Panc1 (cell line): ENCODE results near the gene MTRF1L. TPM values are rescaled to one million over a fixed set of nuclear protein-coding genes. Genes with fewer than 3 reads are reported as not detected.

Source experiments
- ATAC-seq: fragments of 200-7000 bp; cut with Tn5 transposase; 2 replicates; pipeline ENCODE4 v1.9.1; 2020; ENCODE audit warnings: mild to moderate bottlenecking, moderate library complexity
- BruUV-seq: library from RNA; stranded (reverse); fragments of 400-500 nt; replicated peaks from 2 replicates; lab custom pipeline; 2021; lab: Mats Ljungman, UMichigan
- CTCF ChIA-PET: fragments of 300-600 bp; sonication (Branson Sonifier 250); formaldehyde crosslinking; loops from one replicate; lab custom pipeline; 2022; ENCODE audit warnings: antibody characterized with exemption; lab: Charles Lee
- POLR2A ChIA-PET: fragments of 300-600 bp; sonication (Branson Sonifier 250); formaldehyde crosslinking; loops from one replicate; lab custom pipeline; 2022; ENCODE audit warnings: antibody characterized with exemption; lab: Charles Lee
- DNase-seq: peaks from one replicate; pipeline ENCODE4 v3.0.0-alpha.2; 2010; ENCODE audit warnings: low read depth, low spot score
- H3K27ac ChIP-seq: 2 replicates; pipeline ENCODE4 v1.5.1; 2011; ENCODE audit warnings: mild to moderate bottlenecking, low read length, inconsistent platforms
- H3K27me3 ChIP-seq: fragments of 200-500 bp; sonication (Bioruptor generic); 2 replicates; pipeline ENCODE4 v1.6.0; 2014; ENCODE audit warnings: low read length, inconsistent platforms; ENCODE audit not compliant: control insufficient read depth, insufficient read depth
- H3K36me3 ChIP-seq: fragments of 200-500 bp; sonication (Bioruptor generic); 2 replicates; pipeline ENCODE4 v1.5.1; 2014; ENCODE audit warnings: inconsistent platforms, mild to moderate bottlenecking, low read length, moderate library complexity; ENCODE audit not compliant: control insufficient read depth, insufficient read depth
- H3K4me1 ChIP-seq: 2 replicates; pipeline ENCODE4 v1.5.1; 2011; ENCODE audit warnings: inconsistent platforms, mild to moderate bottlenecking, low read length, moderate library complexity; ENCODE audit not compliant: control insufficient read depth, insufficient read depth
- H3K4me3 ChIP-seq, 2 experiments: 2 replicates each; pipeline ENCODE4 v1.5.1; 2011 to 2012; ENCODE audit warnings: low read depth in 2 of 2, low read length in 2 of 2, mild to moderate bottlenecking in 2 of 2, inconsistent platforms in 1 of 2, moderate library complexity in 1 of 2
- H3K9me3 ChIP-seq: fragments of 200-500 bp; sonication (Bioruptor generic); 2 replicates; pipeline ENCODE4 v1.5.1; 2014; ENCODE audit warnings: low read depth, mild to moderate bottlenecking, inconsistent platforms, low read length, moderate library complexity; ENCODE audit not compliant: control insufficient read depth, insufficient read depth
- POLR2AphosphoS5 ChIP-seq: IDR thresholded peaks from 2 replicates; pipeline ENCODE4 v1.6.1; 2012; ENCODE audit warnings: mild to moderate bottlenecking, low read depth, low read length, moderate library complexity
- SIN3A ChIP-seq: IDR thresholded peaks from 2 replicates; pipeline ENCODE4 v1.6.1; 2012; ENCODE audit warnings: low read depth, mild to moderate bottlenecking, low read length, moderate library complexity, borderline replicate concordance; ENCODE audit not compliant: insufficient read depth
- TCF7L2 ChIP-seq: IDR thresholded peaks from 2 replicates; pipeline ENCODE4 v1.6.1; 2011; ENCODE audit warnings: mild to moderate bottlenecking, low read depth, low read length, inconsistent platforms
- in situ Hi-C: cut with HindIII; loops from 2 replicates; pipeline ENCODE4 v1.10.0; 2016; ENCODE audit warnings: low sequenced_read_pairs, low pct_unique_long_range_greater_than_20kb
- intact Hi-C: fragments of 100-400 bp; cut with micrococcal nuclease; formaldehyde crosslinking; loops from one replicate; pipeline ENCODE4 v1.10.0; 2022; ENCODE audit not compliant: unreplicated experiment
- total RNA-seq: library from RNA; stranded (reverse); gene quantifications from one replicate; pipeline ENCODE4 v1.2.1, GENCODE V29; 2021; ENCODE audit not compliant: unreplicated experiment
- TF ChIP-seq, protein P1 (sequence below): fragments of 450-650 bp; IDR thresholded peaks from 2 replicates; pipeline ENCODE4 v1.5.1; 2017; ENCODE audit warnings: mild to moderate bottlenecking
- TF ChIP-seq, protein P2 (sequence below), 2 experiments: IDR thresholded peaks; 2 replicates each; pipeline ENCODE4 v1.6.1; 2011 to 2012; ENCODE audit warnings: low read depth in 2 of 2, control low read depth in 1 of 2, low read length in 1 of 2, mild to moderate bottlenecking in 1 of 2, moderate library complexity in 1 of 2; ENCODE audit not compliant: insufficient read depth in 1 of 2

Gene MTRF1L
- total RNA-seq, 1 experiment from 2014 or later: 22.7 TPM

DNA sequence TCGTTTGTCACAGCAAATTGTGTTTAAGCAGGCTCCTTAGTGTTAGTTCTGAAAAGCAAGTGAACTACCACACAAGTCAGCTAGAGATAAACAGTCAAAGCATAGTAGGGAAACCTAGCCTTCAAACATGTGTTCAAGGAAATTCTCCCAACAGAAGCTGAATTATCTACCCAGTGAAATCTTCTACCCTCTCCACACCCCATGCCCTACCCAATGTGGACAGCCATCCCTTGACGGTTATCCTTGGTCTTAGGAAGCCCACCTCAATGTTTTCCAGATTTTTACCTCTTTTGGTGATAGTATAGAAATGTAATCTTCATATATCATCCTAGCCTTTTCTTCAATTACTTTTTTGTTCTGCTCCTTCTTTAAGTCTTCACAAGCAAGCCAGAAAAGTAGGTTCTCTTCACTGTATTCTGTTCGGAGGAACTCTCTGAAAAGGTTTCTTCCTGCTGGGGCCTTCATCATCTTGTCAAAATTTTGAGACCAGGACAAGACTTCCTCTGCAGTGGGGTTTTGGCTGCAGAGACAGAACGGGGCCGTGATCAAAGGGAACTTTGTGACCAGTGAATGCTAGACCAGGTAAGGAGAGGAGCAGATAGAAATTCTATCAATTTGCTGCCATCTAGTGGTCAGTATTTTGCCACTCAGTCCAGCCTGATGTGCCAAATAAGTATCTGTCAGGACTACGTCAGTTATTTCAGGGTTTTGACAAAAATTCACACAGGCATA, 21.6 kb upstream of the MTRF1L start:
- Histone ChIP-seq H3K36me3 (no peaks in the 10 kb centered on the region), H3K9me3 (no peaks in the 10 kb centered on the region), H3K27me3 (no peaks in the 10 kb centered on the region), H3K4me3 (no peak overlapping the region), H3K27ac (no peak overlapping the region), H3K4me1 (no peaks in the 10 kb centered on the region)
- DNase-seq: peak; percentile 45
- ChIA-PET CTCF (no interaction called here), POLR2A (no interaction called here)
- intact Hi-C loops: loop anchor here (5.0 kb wide), 1 partner anchor 162 kb away; no protein-coding TSS in a partner anchor
- ATAC-seq: peak; percentile 99
- in situ Hi-C loops: no loop called here
- no TSS peak for BruUV-seq
- TF ChIP-seq SIN3A (no peak), TCF7L2 (no peak)
- TF ChIP-seq, protein P1, sequence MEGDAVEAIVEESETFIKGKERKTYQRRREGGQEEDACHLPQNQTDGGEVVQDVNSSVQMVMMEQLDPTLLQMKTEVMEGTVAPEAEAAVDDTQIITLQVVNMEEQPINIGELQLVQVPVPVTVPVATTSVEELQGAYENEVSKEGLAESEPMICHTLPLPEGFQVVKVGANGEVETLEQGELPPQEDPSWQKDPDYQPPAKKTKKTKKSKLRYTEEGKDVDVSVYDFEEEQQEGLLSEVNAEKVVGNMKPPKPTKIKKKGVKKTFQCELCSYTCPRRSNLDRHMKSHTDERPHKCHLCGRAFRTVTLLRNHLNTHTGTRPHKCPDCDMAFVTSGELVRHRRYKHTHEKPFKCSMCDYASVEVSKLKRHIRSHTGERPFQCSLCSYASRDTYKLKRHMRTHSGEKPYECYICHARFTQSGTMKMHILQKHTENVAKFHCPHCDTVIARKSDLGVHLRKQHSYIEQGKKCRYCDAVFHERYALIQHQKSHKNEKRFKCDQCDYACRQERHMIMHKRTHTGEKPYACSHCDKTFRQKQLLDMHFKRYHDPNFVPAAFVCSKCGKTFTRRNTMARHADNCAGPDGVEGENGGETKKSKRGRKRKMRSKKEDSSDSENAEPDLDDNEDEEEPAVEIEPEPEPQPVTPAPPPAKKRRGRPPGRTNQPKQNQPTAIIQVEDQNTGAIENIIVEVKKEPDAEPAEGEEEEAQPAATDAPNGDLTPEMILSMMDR: peak; percentile 84
- TF ChIP-seq, protein P2, sequence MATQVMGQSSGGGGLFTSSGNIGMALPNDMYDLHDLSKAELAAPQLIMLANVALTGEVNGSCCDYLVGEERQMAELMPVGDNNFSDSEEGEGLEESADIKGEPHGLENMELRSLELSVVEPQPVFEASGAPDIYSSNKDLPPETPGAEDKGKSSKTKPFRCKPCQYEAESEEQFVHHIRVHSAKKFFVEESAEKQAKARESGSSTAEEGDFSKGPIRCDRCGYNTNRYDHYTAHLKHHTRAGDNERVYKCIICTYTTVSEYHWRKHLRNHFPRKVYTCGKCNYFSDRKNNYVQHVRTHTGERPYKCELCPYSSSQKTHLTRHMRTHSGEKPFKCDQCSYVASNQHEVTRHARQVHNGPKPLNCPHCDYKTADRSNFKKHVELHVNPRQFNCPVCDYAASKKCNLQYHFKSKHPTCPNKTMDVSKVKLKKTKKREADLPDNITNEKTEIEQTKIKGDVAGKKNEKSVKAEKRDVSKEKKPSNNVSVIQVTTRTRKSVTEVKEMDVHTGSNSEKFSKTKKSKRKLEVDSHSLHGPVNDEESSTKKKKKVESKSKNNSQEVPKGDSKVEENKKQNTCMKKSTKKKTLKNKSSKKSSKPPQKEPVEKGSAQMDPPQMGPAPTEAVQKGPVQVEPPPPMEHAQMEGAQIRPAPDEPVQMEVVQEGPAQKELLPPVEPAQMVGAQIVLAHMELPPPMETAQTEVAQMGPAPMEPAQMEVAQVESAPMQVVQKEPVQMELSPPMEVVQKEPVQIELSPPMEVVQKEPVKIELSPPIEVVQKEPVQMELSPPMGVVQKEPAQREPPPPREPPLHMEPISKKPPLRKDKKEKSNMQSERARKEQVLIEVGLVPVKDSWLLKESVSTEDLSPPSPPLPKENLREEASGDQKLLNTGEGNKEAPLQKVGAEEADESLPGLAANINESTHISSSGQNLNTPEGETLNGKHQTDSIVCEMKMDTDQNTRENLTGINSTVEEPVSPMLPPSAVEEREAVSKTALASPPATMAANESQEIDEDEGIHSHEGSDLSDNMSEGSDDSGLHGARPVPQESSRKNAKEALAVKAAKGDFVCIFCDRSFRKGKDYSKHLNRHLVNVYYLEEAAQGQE (IDR thresholded peaks at IDR 0.05; ENCODE audit: insufficient read depth in 1 of 2, low read depth in 2 of 2, low read length in 1 of 2): no peak

GRCh38 chr6:153018355-153018754, 15.8 kb upstream of the MTRF1L start:
- in situ Hi-C loops (no loop called here), intact Hi-C loops (no loop called here)
- no peak for ATAC-seq
- no peak for DNase-seq
- Histone ChIP-seq H3K4me3 (no peak overlapping the region), H3K27ac (no peak overlapping the region), H3K9me3 (no peaks in the 10 kb centered on the region), H3K36me3 (no peaks in the 10 kb centered on the region; the same call in 1 of the 2 replicates), H3K4me1 (no peaks in the 10 kb centered on the region), H3K27me3 (no peaks in the 10 kb centered on the region)
- CTCF ChIA-PET: no interaction called here
- no TSS peak for BruUV-seq
- TF ChIP-seq, protein P1: no peak
- TF ChIP-seq POLR2AphosphoS5 (no peak), SIN3A (no peak), TCF7L2 (no peak)
- TF ChIP-seq, protein P2 (IDR thresholded peaks at IDR 0.05; ENCODE audit: insufficient read depth in 1 of 2, low read depth in 2 of 2, low read length in 1 of 2): no peak
- POLR2A ChIA-PET: no interaction called here
